ENCODE data around the gene PAX7.
A peak's percentile ranks its signal among the peaks of the same experiment; 100 is the strongest.

PAX7 gene

GRCh38 chr1:18607289-18607760 lies 23.3 kb upstream of the PAX7 start:
- no peak for TF ChIP-seq CTCF (conservative IDR thresholded peaks at IDR 0.05; ENCODE audit: low read depth, low read length)

GRCh38 chr1:18608534-18608933 lies 22.1 kb upstream of the PAX7 start:
- DNase-seq (ENCODE audit: low read depth) = no peak
- H3K4me3 ChIP-seq (ENCODE audit: low read depth, low read length) = no peak overlapping the region
- no peak for TF ChIP-seq CTCF (conservative IDR thresholded peaks at IDR 0.05; ENCODE audit: low read depth, low read length)

More at GRCh38 chr1:18607289-18607760, 23.3 kb upstream of the PAX7 start:
- DNase-seq (ENCODE audit: low read depth) = no peak
- H3K4me3 ChIP-seq (ENCODE audit: low read depth, low read length) = no peak overlapping the region

GRCh38 chr1:18611311-18611710 lies 19.3 kb upstream of the PAX7 start:
- TF ChIP-seq CTCF (conservative IDR thresholded peaks at IDR 0.05; ENCODE audit: low read depth, low read length) = no peak
- no peak for DNase-seq (ENCODE audit: low read depth)
- H3K4me3 ChIP-seq (ENCODE audit: low read depth, low read length) = no peak overlapping the region

- no peak for TF ChIP-seq CTCF (conservative IDR thresholded peaks at IDR 0.05; ENCODE audit: low read depth, low read length)
- H3K4me3 ChIP-seq (ENCODE audit: low read depth, low read length) = no peak overlapping the region
- DNase-seq (ENCODE audit: low read depth) = no peak
Measured at GRCh38 chr1:18612073-18612472, 18.6 kb upstream of the PAX7 start.

GRCh38 chr1:18614069-18614735 lies 16.4 kb upstream of the PAX7 start:
- TF ChIP-seq CTCF (conservative IDR thresholded peaks at IDR 0.05; ENCODE audit: low read depth, low read length) = no peak
- H3K4me3 ChIP-seq (ENCODE audit: low read depth, low read length) = no peak overlapping the region
- no peak for DNase-seq (ENCODE audit: low read depth)

- H3K4me3 ChIP-seq (ENCODE audit: low read depth, low read length) = no peak overlapping the region
- no peak for TF ChIP-seq CTCF (conservative IDR thresholded peaks at IDR 0.05; ENCODE audit: low read depth, low read length)
- peak; percentile 5 for DNase-seq (ENCODE audit: low read depth)
Measured at GRCh38 chr1:18618546-18619466, 11.8 kb upstream of the PAX7 start.

Measured in choroid plexus epithelial cell (primary cell).